ENCODE data around the gene IMMP2L. TPM values are rescaled to one million over a fixed set of nuclear protein-coding genes. Genes with fewer than 3 reads are reported as not detected.

The IMMP2L gene
- total RNA-seq, 1 experiment from 2014 or later: 8.6 TPM

GRCh38 chr7:111438369-111439289 lies 123.7 kb downstream of the IMMP2L start:
- intact Hi-C loops (cut with micrococcal nuclease): loop anchor here (5.0 kb wide), 1 partner anchor 76 kb away; no protein-coding TSS in a partner anchor
- no peaks in the 10 kb centered on the region for H3K9me3 ChIP-seq (ENCODE audit: low read length)
- TF ChIP-seq EZH2phosphoT487 (IDR thresholded peaks at IDR 0.05; ENCODE audit: borderline replicate concordance, low read length): no peak
- no peak for TF ChIP-seq CTCF (conservative IDR thresholded peaks at IDR 0.05; ENCODE audit: low read depth, low read length)
- TF ChIP-seq EZH2 (IDR thresholded peaks at IDR 0.05; ENCODE audit: low read length, unreplicated experiment): no peak
- no peaks in the 10 kb centered on the region for H3F3A ChIP-seq (ENCODE audit: low read length, unreplicated experiment)
- no peaks in the 10 kb centered on the region; the same call in 1 of the 2 replicates for H3K36me3 ChIP-seq (ENCODE audit: low read depth, low read length)
- ChIA-PET POLR2A (ENCODE audit: unreplicated experiment) (no interaction called here), CTCF (no interaction called here)
- no peak overlapping the region for H3K9ac ChIP-seq (ENCODE audit: low read length)
- no peaks in the 10 kb centered on the region for H3K79me2 ChIP-seq (ENCODE audit: low read length)
- no peaks in the 10 kb centered on the region for H3K27me3 ChIP-seq (ENCODE audit: low read length)
- ATAC-seq: peak; percentile 85
- no peaks in the 10 kb centered on the region for H3K9me2 ChIP-seq (replicated peaks; ENCODE audit: low read length)
- no peak overlapping the region for H3K27ac ChIP-seq (ENCODE audit: low read length)
- H3K4me2 ChIP-seq (ENCODE audit: low read length): no peak overlapping the region
- peaks cover 6% of the 10 kb centered on the region; the same call in 1 of the 2 replicates for H3K4me1 ChIP-seq (ENCODE audit: insufficient read depth, low read length)
- H3K4me3 ChIP-seq (ENCODE audit: low read length): no peak overlapping the region
- H4K20me1 ChIP-seq (ENCODE audit: low read length): no peaks in the 10 kb centered on the region
- BruUV-seq (replicated peaks): no TSS peak
- DNase-seq: peak; percentile 52
- no peak overlapping the region for H2AFZ ChIP-seq (ENCODE audit: low read length)

DNA sequence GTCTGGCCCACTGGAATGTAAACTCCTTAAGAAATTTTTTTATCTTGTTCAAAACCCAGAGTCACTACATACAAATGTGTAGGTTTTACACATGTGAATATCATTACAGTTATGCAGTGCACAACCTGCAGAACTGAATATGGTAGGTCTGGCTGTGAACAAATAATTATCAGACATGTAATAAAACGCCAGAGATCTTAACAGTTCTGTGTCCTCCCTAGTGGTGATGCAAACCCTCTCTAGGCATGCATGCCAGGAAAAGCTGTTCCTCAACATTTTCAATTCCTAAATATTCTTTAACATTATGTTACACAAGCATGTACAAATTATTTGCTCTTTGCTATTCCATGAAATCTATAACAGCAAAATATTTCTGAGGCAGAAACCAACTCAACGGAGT lies 124.6 kb downstream of the IMMP2L start:
- H3K4me3 ChIP-seq (ENCODE audit: low read length): no peak overlapping the region
- no peak overlapping the region for H2AFZ ChIP-seq (ENCODE audit: low read length)
- H3K9me2 ChIP-seq (replicated peaks; ENCODE audit: low read length): no peaks in the 10 kb centered on the region
- H3K27ac ChIP-seq (ENCODE audit: low read length): no peak overlapping the region
- TF ChIP-seq CTCF (conservative IDR thresholded peaks at IDR 0.05; ENCODE audit: low read depth, low read length) (no peak), EZH2phosphoT487 (IDR thresholded peaks at IDR 0.05; ENCODE audit: borderline replicate concordance, low read length) (no peak), EZH2 (IDR thresholded peaks at IDR 0.05; ENCODE audit: low read length, unreplicated experiment) (no peak)
- H3K9ac ChIP-seq (ENCODE audit: low read length): no peak overlapping the region
- no peaks in the 10 kb centered on the region for H3F3A ChIP-seq (ENCODE audit: low read length, unreplicated experiment)
- no peak for DNase-seq
- POLR2A ChIA-PET (ENCODE audit: unreplicated experiment): no interaction called here
- no peaks in the 10 kb centered on the region; the same call in 1 of the 2 replicates for H3K36me3 ChIP-seq (ENCODE audit: low read depth, low read length)
- BruUV-seq (replicated peaks): no TSS peak
- H3K4me2 ChIP-seq (ENCODE audit: low read length): no peak overlapping the region
- intact Hi-C loops (cut with micrococcal nuclease): loop anchor here (5.0 kb wide), 1 partner anchor 75 kb away; no protein-coding TSS in a partner anchor
- ATAC-seq: no peak
- H3K9me3 ChIP-seq (ENCODE audit: low read length): no peaks in the 10 kb centered on the region
- peaks cover 6% of the 10 kb centered on the region; the same call in 1 of the 2 replicates for H3K4me1 ChIP-seq (ENCODE audit: insufficient read depth, low read length)
- no peaks in the 10 kb centered on the region for H3K79me2 ChIP-seq (ENCODE audit: low read length)
- H4K20me1 ChIP-seq (ENCODE audit: low read length): no peaks in the 10 kb centered on the region
- CTCF ChIA-PET: no interaction called here
- no peaks in the 10 kb centered on the region for H3K27me3 ChIP-seq (ENCODE audit: low read length)

DNA sequence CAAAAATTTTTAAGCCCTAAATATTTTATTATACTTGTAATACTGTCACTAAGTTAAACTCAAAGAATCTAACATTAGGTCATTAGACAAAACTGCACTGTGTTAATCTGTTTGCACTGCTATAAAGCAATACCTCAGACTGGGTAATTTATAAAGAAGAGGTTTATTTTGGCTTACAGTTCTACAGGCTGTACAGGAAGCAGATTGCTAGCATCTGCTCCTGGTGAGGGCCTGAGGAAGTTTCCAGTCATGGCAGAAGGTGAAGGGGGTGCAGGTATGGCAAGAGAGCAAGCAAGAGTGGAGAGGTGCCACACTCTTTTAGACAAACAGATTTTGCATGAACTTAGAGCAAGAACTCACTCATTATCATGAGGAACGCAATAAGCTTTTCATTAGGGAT lies 125.7 kb downstream of the IMMP2L start:
- H4K20me1 ChIP-seq (ENCODE audit: low read length): no peaks in the 10 kb centered on the region
- H3K9me3 ChIP-seq (ENCODE audit: low read length): no peaks in the 10 kb centered on the region
- ChIA-PET CTCF (no interaction called here), POLR2A (ENCODE audit: unreplicated experiment) (no interaction called here)
- no peak for TF ChIP-seq EZH2 (IDR thresholded peaks at IDR 0.05; ENCODE audit: low read length, unreplicated experiment)
- no peak for TF ChIP-seq CTCF (conservative IDR thresholded peaks at IDR 0.05; ENCODE audit: low read depth, low read length)
- no peak for TF ChIP-seq EZH2phosphoT487 (IDR thresholded peaks at IDR 0.05; ENCODE audit: borderline replicate concordance, low read length)
- no peaks in the 10 kb centered on the region; the same call in 1 of the 2 replicates for H3K36me3 ChIP-seq (ENCODE audit: low read depth, low read length)
- H3K79me2 ChIP-seq (ENCODE audit: low read length): no peaks in the 10 kb centered on the region
- H3K9me2 ChIP-seq (replicated peaks; ENCODE audit: low read length): no peaks in the 10 kb centered on the region
- H3K4me2 ChIP-seq (ENCODE audit: low read length): no peak overlapping the region
- no peak overlapping the region for H3K9ac ChIP-seq (ENCODE audit: low read length)
- no peaks in the 10 kb centered on the region for H3F3A ChIP-seq (ENCODE audit: low read length, unreplicated experiment)
- H3K4me3 ChIP-seq (ENCODE audit: low read length): no peak overlapping the region
- ATAC-seq: no peak
- H3K27me3 ChIP-seq (ENCODE audit: low read length): no peaks in the 10 kb centered on the region
- no peak for DNase-seq
- no TSS peak for BruUV-seq (replicated peaks)
- peaks cover 6% of the 10 kb centered on the region; the same call in 1 of the 2 replicates for H3K4me1 ChIP-seq (ENCODE audit: insufficient read depth, low read length)
- H3K27ac ChIP-seq (ENCODE audit: low read length): no peak overlapping the region
- H2AFZ ChIP-seq (ENCODE audit: low read length): no peak overlapping the region
- intact Hi-C loops (cut with micrococcal nuclease): loop anchor here (5.0 kb wide), 1 partner anchor 74 kb away; no protein-coding TSS in a partner anchor
